HFF-Myc (cell line): ENCODE results near the gene LTB4R2.

Experiments used
- DNase-seq: peaks from one replicate; pipeline ENCODE4 v3.0.0-alpha.2; 2011; ENCODE audit warnings: low read depth; ENCODE audit errors: extremely low read depth
- H3K4me3 ChIP-seq: replicated peaks from 2 replicates; pipeline ENCODE4 v1.5.1; 2011; ENCODE audit warnings: low read depth, mild to moderate bottlenecking, control low read depth, low read length
- CTCF ChIP-seq: IDR thresholded peaks from 2 replicates; pipeline ENCODE4 v1.5.1; 2012; ENCODE audit warnings: mild to moderate bottlenecking, low read depth, low read length, control low read depth; ENCODE audit errors: missing control alignments

Gene LTB4R2

GRCh38 chr14:24321212-24321975 lies 11.5 kb downstream of the LTB4R2 start:
- DNase-seq: no peak
- no peak overlapping the region for H3K4me3 ChIP-seq
- no peak for TF ChIP-seq CTCF

- no peak for DNase-seq
- no peak for TF ChIP-seq CTCF
- no peak overlapping the region for H3K4me3 ChIP-seq
Observed at GRCh38 chr14:24322672-24323071, 12.7 kb downstream of the LTB4R2 start.

GRCh38 chr14:24323341-24323740 lies 13.4 kb downstream of the LTB4R2 start:
- TF ChIP-seq CTCF: no peak
- no peak for DNase-seq
- H3K4me3 ChIP-seq: no peak overlapping the region

- TF ChIP-seq CTCF: no peak
- no peak for DNase-seq
Observed at GRCh38 chr14:24324024-24324423, 14.1 kb downstream of the LTB4R2 start.

GRCh38 chr14:24325041-24325530 lies 15.1 kb downstream of the LTB4R2 start:
- H3K4me3 ChIP-seq: no peak overlapping the region
- TF ChIP-seq CTCF: no peak
- no peak for DNase-seq

More at GRCh38 chr14:24324024-24324423, 14.1 kb downstream of the LTB4R2 start:
- H3K4me3 ChIP-seq: no peak overlapping the region

- TF ChIP-seq CTCF: no peak
- DNase-seq: no peak
Observed at GRCh38 chr14:24325963-24326362, 16.0 kb downstream of the LTB4R2 start.

More at GRCh38 chr14:24325963-24326362, 16.0 kb downstream of the LTB4R2 start:
- H3K4me3 ChIP-seq: no peak overlapping the region
